ENCODE data around the gene PALD1. TPM values are rescaled to one million over a fixed set of nuclear protein-coding genes. Genes with fewer than 3 reads are reported as not detected.

The PALD1 gene
- total and polyA plus RNA-seq, 2 of the 4 experiments (the other 2 are of a cell fraction), result 0.12 to 0.18 TPM

GRCh38 chr10:70437721-70438120, 40.8 kb upstream of the PALD1 start:
- Histone ChIP-seq H3K4ac (ENCODE audit: low read depth, low read length) (no peak overlapping the region), H2AFZ (replicated peaks; ENCODE audit: low read length, poor library complexity) (no peak overlapping the region), H3K36me3 (ENCODE audit: control insufficient read depth, insufficient read depth, low read length) (no peaks in the 10 kb centered on the region; the same call in 1 of the 2 replicates), H3K56ac (ENCODE audit: extremely low read depth, insufficient read depth, low read length) (no peak overlapping the region), H3K4me2 (ENCODE audit: low read depth, low read length) (no peak overlapping the region), H4K91ac (ENCODE audit: insufficient read depth, low read depth, low read length) (no peak overlapping the region), H4K20me1 (ENCODE audit: insufficient read depth, low read length) (peaks cover 6% of the 10 kb centered on the region), H3K4me3 (ENCODE audit: insufficient read depth, low read depth, low read length) (no peak overlapping the region), H2AK9ac (replicated peaks; ENCODE audit: low read depth, low read length, poor library complexity) (no peak overlapping the region), H2BK5ac (ENCODE audit: low read depth, low read length, poor library complexity, severe bottlenecking) (no peak overlapping the region), H3K27me3 (ENCODE audit: control insufficient read depth, insufficient read depth, low read length) (peaks cover 45% of the 10 kb centered on the region), H4K5ac (ENCODE audit: low read depth, low read length) (no peak overlapping the region), H3K9me3 (ENCODE audit: control insufficient read depth, insufficient read depth, low read length) (no peaks in the 10 kb centered on the region; the same call in 1 of the 2 replicates), H3K9me1 (ENCODE audit: insufficient read depth, low read length) (no peaks in the 10 kb centered on the region), H3K4me1 (ENCODE audit: control insufficient read depth, insufficient read depth, low read length) (peaks cover 3% of the 10 kb centered on the region; the same call in 1 of the 2 replicates), H3K18ac (ENCODE audit: low read depth, low read length) (no peak overlapping the region), H2BK120ac (ENCODE audit: low read depth, low read length) (no peak overlapping the region), H2AK5ac (ENCODE audit: low read depth, low read length) (no peak overlapping the region), H4K8ac (ENCODE audit: low read depth in 2 of 2, low read length in 2 of 2) (no peak overlapping the region), H3K14ac (replicated peaks; ENCODE audit: low read depth, low read length) (no peak overlapping the region), H3K27ac (ENCODE audit: insufficient read depth, low read length) (no peak overlapping the region), H3K23ac (ENCODE audit: low read depth, low read length) (no peak overlapping the region), H3K79me1 (ENCODE audit: low read depth in 1 of 2, low read length in 2 of 2) (no peaks in the 10 kb centered on the region), H2BK15ac (ENCODE audit: low read depth, low read length) (no peak overlapping the region), H3K9ac (ENCODE audit: low read depth, low read length) (no peak overlapping the region), H2BK20ac (ENCODE audit: low read depth, low read length) (no peak overlapping the region)
- no TSS peak for BruUV-seq (replicated peaks)
- in situ Hi-C loops (cut with MboI; ENCODE audit: low sequenced_read_pairs), result no loop called here
- intact Hi-C loops (cut with micrococcal nuclease), result no loop called here
- WGBS, 2 experiments (ENCODE audit: extremely low coverage in 2 of 2, insufficient read length in 1 of 2), result no CpG with 5 or more reads among the region's 5 CpGs
- dilution Hi-C loops (cut with HindIII; ENCODE audit: low sequenced_read_pairs, unreplicated experiment), result no loop called here
- no peak for ATAC-seq (ENCODE audit: low read depth)
- CTCF ChIA-PET, result no interaction called here
- DNase-seq, result no peak
- TF ChIP-seq SMC3 (IDR thresholded peaks at IDR 0.05; ENCODE audit: low read depth, low read length) (no peak), MAZ (IDR thresholded peaks at IDR 0.05; ENCODE audit: borderline replicate concordance, low read depth, low read length) (no peak), RAD21 (IDR thresholded peaks at IDR 0.05; ENCODE audit: low read length) (no peak), ELK1 (IDR thresholded peaks at IDR 0.05; ENCODE audit: borderline replicate concordance, low read depth, low read length) (no peak), NFE2L2 (IDR thresholded peaks at IDR 0.05; ENCODE audit: low read depth, low read length) (no peak), RCOR1 (IDR thresholded peaks at IDR 0.05; ENCODE audit: insufficient replicate concordance, low read length) (no peak), MXI1 (IDR thresholded peaks at IDR 0.05; ENCODE audit: borderline replicate concordance, low read depth, low read length) (no peak), CEBPB (IDR thresholded peaks at IDR 0.05; ENCODE audit: low read depth, low read length) (no peak), RFX5 (IDR thresholded peaks at IDR 0.05; ENCODE audit: low read depth, low read length) (no peak), BHLHE40 (IDR thresholded peaks at IDR 0.05; ENCODE audit: low read depth, low read length) (no peak)
- POLR2A ChIA-PET (ENCODE audit: unreplicated experiment), result no interaction called here

Data from IMR-90 (cell line).